Kidney epithelial cell (primary cell): Measurements from ENCODE around the gene LGR6. TPM values are rescaled to one million over a fixed set of nuclear protein-coding genes. Genes with fewer than 3 reads are reported as not detected.

Source experiments
- DNase-seq: peaks from one replicate; pipeline ENCODE4 v3.0.0-alpha.2; 2010; ENCODE audit warnings: low read depth
- H3K27me3 ChIP-seq: 2 replicates; pipeline ENCODE4 v1.6.0; 2011; ENCODE audit warnings: low read length; ENCODE audit not compliant: control insufficient read depth, insufficient read depth
- H3K36me3 ChIP-seq: 2 replicates; pipeline ENCODE4 v1.5.1; 2011; ENCODE audit warnings: low read length; ENCODE audit not compliant: control insufficient read depth, insufficient read depth
- H3K4me3 ChIP-seq: 2 replicates; pipeline ENCODE4 v1.5.1; 2011; ENCODE audit warnings: low read depth, mild to moderate bottlenecking, control low read depth, low read length
- total RNA-seq: library from RNA; depleted of rRNA; stranded (reverse); fragments of >200 nt; gene quantifications from 2 replicates; pipeline ENCODE4 v1.2.3, GENCODE V29; 2015
- TF ChIP-seq, protein P1 (sequence below): IDR thresholded peaks from 2 replicates; pipeline ENCODE4 v1.5.1; 2011; ENCODE audit warnings: mild to moderate bottlenecking, moderate library complexity, low read length, control low read depth, inconsistent platforms; ENCODE audit not compliant: insufficient read depth, poor library complexity, severe bottlenecking

Gene LGR6
- total RNA-seq, 1 donor from 2014 or later: 0.08 TPM

DNA sequence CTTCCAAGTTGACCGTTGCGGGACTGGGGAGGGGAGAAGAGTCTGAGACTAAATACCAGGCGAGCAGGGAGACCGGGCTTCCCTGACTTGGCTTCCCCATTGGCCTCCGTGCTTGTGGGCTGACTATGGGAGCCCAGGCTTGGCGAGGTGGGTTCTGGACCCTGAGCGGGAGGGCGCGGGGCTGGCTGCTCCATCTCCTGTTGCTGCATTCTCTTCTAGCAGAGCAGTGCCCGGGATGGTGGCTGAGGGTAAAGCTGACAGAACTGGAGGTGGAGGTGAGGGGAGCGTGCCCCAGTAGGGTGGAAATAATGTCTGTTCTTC lies 689 bp downstream of the LGR6 start:
- no peaks in the 10 kb centered on the region for H3K36me3 ChIP-seq

DNA sequence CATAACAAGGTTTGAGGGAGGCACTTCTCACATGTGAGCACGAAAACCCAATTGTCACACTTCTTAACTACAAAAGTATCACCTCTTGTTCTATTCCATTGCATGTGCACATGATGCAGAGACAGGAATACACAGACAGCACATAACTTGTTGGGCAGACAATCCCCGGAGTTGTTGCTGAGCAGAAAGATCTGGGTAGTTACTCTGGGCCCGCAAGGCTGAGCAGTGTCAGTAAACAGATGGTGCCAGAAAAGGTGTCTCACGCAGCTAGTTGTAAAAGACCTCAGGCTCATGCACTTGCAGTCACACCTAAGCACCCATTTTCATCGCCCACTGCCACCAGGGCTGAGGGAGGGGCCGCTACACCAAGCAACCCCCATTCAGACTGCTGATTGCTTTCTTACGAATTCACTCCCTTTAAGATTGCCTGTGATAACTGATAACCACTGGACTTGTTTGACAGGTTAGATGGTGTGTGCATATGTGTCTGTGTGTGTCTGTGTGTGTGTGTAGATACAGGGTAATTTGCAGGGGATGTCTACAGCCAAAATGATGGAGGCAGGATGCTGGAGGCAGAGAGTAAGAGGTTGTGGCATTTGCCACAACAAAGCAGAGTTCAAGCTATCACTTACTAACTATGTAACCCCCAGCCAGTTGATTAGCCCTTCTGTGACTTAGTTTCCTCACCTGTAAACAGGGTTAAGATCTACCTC lies 4.2 kb downstream of the LGR6 start:
- peaks cover 26% of the 10 kb centered on the region for H3K27me3 ChIP-seq
- TF ChIP-seq, protein P1, sequence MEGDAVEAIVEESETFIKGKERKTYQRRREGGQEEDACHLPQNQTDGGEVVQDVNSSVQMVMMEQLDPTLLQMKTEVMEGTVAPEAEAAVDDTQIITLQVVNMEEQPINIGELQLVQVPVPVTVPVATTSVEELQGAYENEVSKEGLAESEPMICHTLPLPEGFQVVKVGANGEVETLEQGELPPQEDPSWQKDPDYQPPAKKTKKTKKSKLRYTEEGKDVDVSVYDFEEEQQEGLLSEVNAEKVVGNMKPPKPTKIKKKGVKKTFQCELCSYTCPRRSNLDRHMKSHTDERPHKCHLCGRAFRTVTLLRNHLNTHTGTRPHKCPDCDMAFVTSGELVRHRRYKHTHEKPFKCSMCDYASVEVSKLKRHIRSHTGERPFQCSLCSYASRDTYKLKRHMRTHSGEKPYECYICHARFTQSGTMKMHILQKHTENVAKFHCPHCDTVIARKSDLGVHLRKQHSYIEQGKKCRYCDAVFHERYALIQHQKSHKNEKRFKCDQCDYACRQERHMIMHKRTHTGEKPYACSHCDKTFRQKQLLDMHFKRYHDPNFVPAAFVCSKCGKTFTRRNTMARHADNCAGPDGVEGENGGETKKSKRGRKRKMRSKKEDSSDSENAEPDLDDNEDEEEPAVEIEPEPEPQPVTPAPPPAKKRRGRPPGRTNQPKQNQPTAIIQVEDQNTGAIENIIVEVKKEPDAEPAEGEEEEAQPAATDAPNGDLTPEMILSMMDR: no peak
- H3K36me3 ChIP-seq: no peaks in the 10 kb centered on the region
- DNase-seq: no peak
- H3K4me3 ChIP-seq: no peak overlapping the region

More for the DNA sequence above, 689 bp downstream of the LGR6 start:
- DNase-seq: no peak
- H3K27me3 ChIP-seq: peaks cover 31% of the 10 kb centered on the region
- TF ChIP-seq, protein P1: no peak
- H3K4me3 ChIP-seq: no peak overlapping the region

DNA sequence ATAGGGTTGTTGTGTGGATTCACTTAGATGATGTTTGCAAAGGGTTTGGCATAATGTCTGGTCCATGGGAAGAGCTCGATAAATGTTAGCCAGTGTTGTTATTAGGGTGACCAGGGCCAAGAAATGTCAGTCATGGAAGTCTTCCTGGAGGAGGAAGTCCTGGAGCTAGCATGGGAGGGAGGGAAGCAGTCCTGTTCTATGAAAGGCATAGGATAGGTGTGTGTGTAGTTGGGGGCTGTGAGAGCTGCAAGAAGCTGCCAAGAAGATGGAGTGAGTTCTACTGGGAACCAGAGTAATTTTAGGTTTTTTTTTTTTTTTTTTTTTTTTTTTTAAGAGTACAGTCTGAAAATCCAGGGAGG lies 4.7 kb downstream of the LGR6 start:
- H3K36me3 ChIP-seq: no peaks in the 10 kb centered on the region
- no peak for DNase-seq
- peaks cover 20% of the 10 kb centered on the region for H3K27me3 ChIP-seq
- TF ChIP-seq, protein P1: no peak
- H3K4me3 ChIP-seq: no peak overlapping the region

DNA sequence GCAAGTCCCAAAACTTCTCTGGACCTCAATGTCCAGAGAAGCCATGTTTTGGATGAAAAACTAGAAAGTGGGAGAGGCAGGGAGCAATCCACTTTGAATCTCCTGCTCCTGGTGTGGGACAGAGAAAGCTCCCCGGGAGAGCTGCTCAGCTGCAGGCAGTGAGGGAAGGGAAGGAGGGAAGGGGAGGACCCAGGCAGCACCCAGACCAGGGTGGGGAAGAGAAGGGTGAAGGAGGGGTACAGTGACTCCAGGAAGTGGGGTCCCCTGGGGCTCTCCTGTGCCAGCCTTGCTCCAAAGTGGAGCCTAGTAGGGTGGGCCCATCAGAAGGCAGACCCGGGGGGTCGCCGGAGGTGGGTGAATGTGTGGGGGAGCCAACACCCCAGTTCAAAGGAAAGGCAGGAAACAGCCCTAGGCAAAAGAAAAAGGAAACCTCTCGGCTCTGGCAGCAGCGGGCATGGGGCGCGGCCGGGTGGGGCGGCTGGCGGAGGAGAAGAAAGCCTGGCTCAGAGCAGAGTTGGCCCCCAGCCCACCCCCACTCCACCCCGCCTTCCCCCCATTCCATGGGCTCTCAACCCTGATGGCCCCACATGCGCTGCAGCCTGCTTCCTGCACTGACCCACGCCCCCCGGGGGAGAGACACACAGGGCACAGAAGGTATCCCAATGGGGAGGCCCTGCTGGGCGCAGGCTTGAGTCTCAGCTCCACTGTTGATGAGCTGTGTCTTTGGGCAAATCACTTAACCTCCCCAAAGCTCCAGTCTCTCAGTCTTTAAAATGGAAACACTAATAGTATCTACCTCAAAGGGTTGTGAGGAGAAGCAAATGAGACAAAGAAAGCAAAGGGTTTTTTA lies 5.7 kb downstream of the LGR6 start:
- H3K36me3 ChIP-seq: no peaks in the 10 kb centered on the region
- TF ChIP-seq, protein P1: no peak
- no peak overlapping the region for H3K4me3 ChIP-seq
- no peak for DNase-seq
- peaks cover 12% of the 10 kb centered on the region for H3K27me3 ChIP-seq

DNA sequence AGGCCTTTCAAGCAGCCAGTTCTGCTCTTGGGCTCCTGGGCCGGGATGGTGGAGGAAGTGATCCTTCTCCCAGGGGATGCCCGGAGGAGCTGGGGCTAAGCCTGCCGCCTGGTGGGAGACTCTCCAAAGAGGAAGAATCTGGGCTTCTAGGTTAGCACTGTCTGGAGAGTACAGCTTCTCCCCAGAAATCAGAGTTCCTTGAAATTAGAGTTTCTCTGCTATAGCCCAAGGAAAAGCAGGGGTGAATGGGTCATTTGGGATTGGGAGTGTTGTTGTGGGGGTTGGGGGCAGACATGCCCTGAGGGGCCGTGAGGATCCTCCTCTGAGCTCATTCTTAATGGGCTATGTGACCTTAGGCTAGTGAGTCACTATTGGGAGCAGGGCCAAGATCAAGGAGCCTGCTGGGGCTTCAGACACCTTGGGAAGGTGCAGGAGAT lies 6.5 kb downstream of the LGR6 start:
- no peak for DNase-seq
- no peak overlapping the region for H3K4me3 ChIP-seq
- H3K27me3 ChIP-seq: peaks cover 6% of the 10 kb centered on the region
- no peaks in the 10 kb centered on the region for H3K36me3 ChIP-seq
- TF ChIP-seq, protein P1: no peak
